Subcutaneous adipose tissue (tissue), 4 donors: ENCODE results near the gene THSD7B. TPM values are rescaled to one million over a fixed set of nuclear protein-coding genes. Genes with fewer than 3 reads are reported as not detected.

Experiments
- total RNA-seq, 4 donors: library from RNA; depleted of rRNA; stranded (reverse); fragments of >200 nt; gene quantifications; one replicate each; pipeline ENCODE4 v1.1.0, GENCODE V29; 2016
- TF ChIP-seq, protein P1 (sequence below): fragments of 450-650 bp; IDR thresholded peaks from one replicate; pipeline ENCODE4 v1.5.1; 2016; ENCODE audit warnings: low read depth, mild to moderate bottlenecking, control low read depth, antibody characterized with exemption, moderate library complexity

The THSD7B gene
- total RNA-seq, 4 donors from 2014 or later = 2.0 to 5.1 (median 2.8) TPM

DNA sequence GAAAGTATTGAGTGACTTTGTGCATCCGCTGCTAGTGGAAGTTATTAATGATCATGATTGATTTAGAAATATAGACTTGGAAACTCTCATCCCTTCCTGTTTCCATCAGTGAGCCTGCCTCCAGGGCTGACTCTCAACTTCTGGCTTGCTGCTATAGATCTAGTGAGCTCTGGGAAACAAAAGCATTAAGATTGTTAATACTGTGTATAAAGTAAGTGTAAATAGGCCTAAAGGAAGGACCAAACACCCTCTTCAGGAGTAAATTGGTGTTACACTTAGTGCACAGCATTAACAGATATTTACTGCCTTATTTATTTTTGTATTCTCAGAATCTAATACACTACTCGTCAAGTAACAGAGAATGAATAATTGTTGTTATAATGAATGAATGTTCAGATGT is 285.6 kb downstream of the THSD7B start:
- TF ChIP-seq, protein P1, sequence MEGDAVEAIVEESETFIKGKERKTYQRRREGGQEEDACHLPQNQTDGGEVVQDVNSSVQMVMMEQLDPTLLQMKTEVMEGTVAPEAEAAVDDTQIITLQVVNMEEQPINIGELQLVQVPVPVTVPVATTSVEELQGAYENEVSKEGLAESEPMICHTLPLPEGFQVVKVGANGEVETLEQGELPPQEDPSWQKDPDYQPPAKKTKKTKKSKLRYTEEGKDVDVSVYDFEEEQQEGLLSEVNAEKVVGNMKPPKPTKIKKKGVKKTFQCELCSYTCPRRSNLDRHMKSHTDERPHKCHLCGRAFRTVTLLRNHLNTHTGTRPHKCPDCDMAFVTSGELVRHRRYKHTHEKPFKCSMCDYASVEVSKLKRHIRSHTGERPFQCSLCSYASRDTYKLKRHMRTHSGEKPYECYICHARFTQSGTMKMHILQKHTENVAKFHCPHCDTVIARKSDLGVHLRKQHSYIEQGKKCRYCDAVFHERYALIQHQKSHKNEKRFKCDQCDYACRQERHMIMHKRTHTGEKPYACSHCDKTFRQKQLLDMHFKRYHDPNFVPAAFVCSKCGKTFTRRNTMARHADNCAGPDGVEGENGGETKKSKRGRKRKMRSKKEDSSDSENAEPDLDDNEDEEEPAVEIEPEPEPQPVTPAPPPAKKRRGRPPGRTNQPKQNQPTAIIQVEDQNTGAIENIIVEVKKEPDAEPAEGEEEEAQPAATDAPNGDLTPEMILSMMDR = no peak

DNA sequence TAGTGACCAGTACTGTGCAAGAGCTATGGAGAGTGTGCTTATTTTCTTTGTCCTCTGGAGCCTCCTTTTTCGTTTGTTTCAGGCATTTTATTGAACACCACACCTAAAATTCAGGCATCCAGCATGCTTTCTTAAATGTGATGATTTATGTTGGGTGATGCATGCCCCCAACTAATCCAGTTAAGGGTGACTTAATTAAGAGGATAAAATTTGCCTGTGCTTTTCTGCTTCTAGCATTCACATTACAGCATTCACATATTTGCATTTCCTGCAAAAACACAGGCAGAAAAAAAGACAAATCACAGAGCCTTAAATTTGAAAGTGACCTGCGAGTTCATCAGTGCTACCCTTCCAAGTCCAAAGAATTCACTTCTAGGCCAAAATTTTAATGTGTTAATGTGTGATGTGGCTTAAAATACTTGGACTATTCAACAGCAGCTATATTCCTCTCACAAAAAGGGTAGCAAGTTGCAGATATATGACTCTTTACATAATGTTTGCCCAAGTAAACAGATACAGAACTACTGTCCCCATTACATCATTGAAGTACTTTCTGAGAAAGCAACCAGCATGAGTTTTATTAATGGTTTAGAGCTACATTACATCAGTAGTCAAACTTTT is 286.5 kb downstream of the THSD7B start:
- TF ChIP-seq, protein P1 = no peak

DNA sequence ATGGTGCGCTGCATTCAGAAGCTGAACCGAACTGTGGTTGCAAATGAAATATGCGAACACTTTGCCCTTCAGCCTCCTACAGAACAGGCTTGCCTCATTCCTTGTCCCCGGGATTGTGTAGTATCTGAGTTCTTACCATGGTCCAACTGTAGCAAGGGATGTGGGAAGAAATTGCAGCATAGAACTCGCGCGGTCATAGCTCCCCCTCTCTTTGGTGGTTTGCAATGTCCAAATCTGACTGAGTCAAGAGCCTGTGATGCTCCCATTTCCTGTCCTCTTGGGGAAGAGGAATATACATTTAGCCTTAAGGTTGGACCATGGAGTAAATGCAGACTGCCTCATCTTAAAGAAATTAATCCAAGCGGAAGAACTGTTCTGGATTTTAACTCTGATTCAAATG is 291.4 kb downstream of the THSD7B start:
- TF ChIP-seq, protein P1 = no peak

DNA sequence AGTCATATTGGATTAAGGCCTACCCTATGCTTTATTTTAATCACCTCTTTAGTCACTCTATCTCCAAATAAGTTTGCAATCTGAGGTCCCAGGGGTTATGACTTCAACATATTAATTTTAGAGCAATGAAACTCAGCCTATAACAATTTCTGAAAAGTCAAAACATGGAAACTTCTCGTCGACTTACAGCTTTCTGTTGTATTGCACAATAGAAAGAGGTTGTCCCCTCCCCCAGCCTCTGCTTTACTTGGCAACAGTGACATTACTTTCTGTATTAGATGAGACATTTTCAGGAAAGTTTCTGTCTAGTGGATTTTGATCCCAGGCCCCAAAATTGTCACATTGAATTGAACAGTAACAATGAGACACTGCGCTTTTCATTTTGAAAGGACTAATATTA is 326.4 kb downstream of the THSD7B start:
- TF ChIP-seq, protein P1 = no peak

DNA sequence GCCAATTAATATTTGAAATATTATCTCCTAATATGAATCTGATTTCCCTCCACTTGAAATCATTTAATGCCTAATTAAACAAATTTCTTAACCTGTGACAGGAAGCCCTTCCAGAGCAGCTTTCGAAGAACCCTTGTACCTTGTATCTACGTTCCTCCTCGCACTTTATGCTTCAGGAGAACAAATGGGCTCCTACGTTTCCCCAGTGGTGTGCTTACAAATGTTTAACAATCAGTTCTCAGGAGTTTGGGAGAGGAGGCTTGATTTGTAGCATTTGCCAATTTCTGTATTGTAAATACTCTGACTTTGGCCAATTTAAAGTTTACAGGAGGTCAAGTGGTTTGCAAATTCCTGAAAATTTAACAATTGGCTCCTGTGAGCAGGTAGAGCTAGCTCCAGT is 327.8 kb downstream of the THSD7B start:
- TF ChIP-seq, protein P1 = no peak

DNA sequence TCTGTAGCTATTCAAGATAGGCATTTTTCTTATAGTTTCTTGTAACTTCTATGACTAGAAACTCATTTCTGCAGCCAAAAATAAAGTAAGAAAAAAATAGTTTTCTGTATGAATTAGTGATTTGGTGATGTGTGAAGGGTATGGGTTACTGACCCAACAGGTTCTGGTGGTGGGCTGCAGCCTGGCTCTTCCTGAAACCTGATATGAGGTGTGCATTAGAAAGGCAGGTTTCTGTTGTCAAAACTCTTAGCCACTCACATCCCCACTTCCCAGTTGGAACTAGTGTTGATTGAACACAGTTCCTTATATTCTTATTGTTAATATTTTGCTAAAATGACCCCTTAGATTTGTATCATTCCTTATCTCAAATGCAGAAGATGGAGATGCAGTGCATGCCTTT is 330.8 kb downstream of the THSD7B start:
- TF ChIP-seq, protein P1 = no peak

DNA sequence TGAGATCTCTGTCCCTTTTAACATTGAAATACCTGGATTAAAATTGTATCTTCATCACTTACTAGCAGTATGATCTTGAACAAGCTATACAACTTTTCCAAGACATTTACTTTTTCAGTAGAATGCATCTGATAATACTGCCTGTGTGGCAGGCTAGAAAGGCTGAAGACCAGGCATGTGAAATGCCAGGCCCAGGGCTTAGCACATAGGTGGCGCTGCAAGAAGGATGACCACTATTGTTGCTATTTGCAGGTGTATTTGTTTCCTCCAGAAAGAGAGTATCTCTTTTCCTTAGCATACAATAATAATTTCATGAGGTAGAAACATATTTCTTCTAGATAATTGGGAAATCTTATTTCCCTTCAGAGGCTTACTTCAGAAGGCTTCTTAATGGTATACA is 331.3 kb downstream of the THSD7B start:
- TF ChIP-seq, protein P1 = no peak
